Effector memory CD8-positive, alpha-beta T cell (primary cell): Measurements from ENCODE around the gene SDK1.

Experiments used
- ATAC-seq: fragments of 150-1000 bp; cut with Tn5 transposase; replicated peaks from 2 replicates; pipeline ENCODE4 v1.10.0; 2021; ENCODE audit warnings: mild to moderate bottlenecking, moderate library complexity
- DNase-seq, 3 experiments: peaks; one replicate each; pipeline ENCODE4 v3.0.0; 2021
- H3K27ac Mint-ChIP-seq, 2 donors: one replicate each; pipeline ENCODE4 v1.8.0; 2022; ENCODE audit warnings: mild to moderate bottlenecking in 2 of 2, mixed read lengths in 2 of 2, moderate library complexity in 2 of 2
- H3K27me3 Mint-ChIP-seq, 2 donors: one replicate each; pipeline ENCODE4 v1.8.0; 2022; ENCODE audit warnings: mixed read lengths in 2 of 2
- H3K36me3 Mint-ChIP-seq: one replicate; pipeline ENCODE4 v1.8.0; 2022; ENCODE audit warnings: mild to moderate bottlenecking, moderate library complexity, mixed read lengths; ENCODE audit not compliant: insufficient read depth
- H3K4me1 Mint-ChIP-seq, 2 donors: one replicate each; pipeline ENCODE4 v1.8.0; 2022; ENCODE audit warnings: low read depth in 2 of 2, mixed read lengths in 2 of 2
- H3K4me3 Mint-ChIP-seq, 2 donors: one replicate each; pipeline ENCODE4 v1.8.0; 2022; ENCODE audit warnings: mild to moderate bottlenecking in 2 of 2, mixed read lengths in 2 of 2, moderate library complexity in 2 of 2
- H3K9me3 Mint-ChIP-seq, 2 donors: one replicate each; pipeline ENCODE4 v1.8.0; 2022; ENCODE audit warnings: mixed read lengths in 2 of 2

The SDK1 gene

GRCh38 chr7:3821488-3821887 lies 520.4 kb downstream of the SDK1 start:
- Mint-ChIP-seq H3K36me3 (no peaks in the 10 kb centered on the region), H3K4me1 (no peaks in the 10 kb centered on the region), H3K27ac (no peak overlapping the region), H3K9me3 (no peaks in the 10 kb centered on the region), H3K4me3 (no peak overlapping the region), H3K27me3 (peaks cover 39 to 43% of the 10 kb centered on the region in 2 donors)
- DNase-seq (no peak), ATAC-seq (no peak)

- ATAC-seq (no peak), DNase-seq (no peak)
- Mint-ChIP-seq H3K4me1 (no peaks in the 10 kb centered on the region), H3K27me3 (peaks cover 23 to 43% of the 10 kb centered on the region in 2 donors), H3K9me3 (no peaks in the 10 kb centered on the region), H3K27ac (no peak overlapping the region), H3K4me3 (no peak overlapping the region), H3K36me3 (no peaks in the 10 kb centered on the region)
These were observed 524.4 kb downstream of the SDK1 start for GRCh38 chr7:3825491-3825890.

DNA sequence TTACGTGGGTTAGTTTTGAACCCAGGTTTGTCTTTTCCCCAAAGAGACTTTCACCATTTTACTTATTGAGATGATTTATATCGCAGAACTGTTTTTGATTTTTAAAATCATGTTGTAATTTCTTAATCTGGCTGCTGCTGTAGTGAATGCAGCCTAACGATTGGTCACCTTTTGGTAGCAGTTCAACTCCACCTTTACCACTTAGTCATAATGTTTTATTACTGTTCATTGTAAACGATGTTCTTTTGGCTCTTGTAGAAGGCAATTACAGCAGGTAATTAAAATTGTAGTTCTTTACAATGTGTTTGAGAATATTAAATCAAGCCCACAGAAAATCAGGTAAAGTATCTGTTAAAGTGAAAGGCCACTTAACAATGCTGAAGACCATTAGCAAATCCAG lies 531.1 kb downstream of the SDK1 start:
- Mint-ChIP-seq H3K36me3 (no peaks in the 10 kb centered on the region), H3K4me3 (no peak overlapping the region), H3K27ac (no peak overlapping the region), H3K27me3 (peaks cover 12 to 45% of the 10 kb centered on the region in 2 donors), H3K9me3 (no peaks in the 10 kb centered on the region), H3K4me1 (no peaks in the 10 kb centered on the region)
- no peak for DNase-seq
- no peak for ATAC-seq

DNA sequence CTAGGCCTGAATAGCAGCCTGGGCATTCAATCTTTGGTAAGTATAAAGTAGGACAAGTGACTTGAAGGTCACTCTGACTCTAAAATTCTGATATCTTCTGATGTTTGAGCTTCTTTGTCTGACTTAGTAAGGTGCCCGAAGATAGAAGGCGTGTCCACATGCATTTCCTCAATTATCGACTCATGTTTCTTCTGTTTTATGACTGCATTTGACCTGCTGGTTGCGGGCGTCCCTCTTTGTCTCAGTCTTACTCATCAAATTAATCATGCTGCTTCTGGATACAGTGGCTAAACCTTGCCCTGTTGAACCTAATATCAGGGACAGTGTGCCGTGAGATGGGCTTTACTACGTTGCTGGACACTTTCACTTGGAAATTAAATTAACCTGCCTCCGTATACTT lies 534.1 kb downstream of the SDK1 start:
- H3K4me1 Mint-ChIP-seq, result no peaks in the 10 kb centered on the region
- H3K36me3 Mint-ChIP-seq, result no peaks in the 10 kb centered on the region
- DNase-seq (no peak), ATAC-seq (no peak)
- H3K27me3 Mint-ChIP-seq, result peaks cover 20 to 65% of the 10 kb centered on the region in 2 donors
- no peak overlapping the region for H3K27ac Mint-ChIP-seq
- H3K9me3 Mint-ChIP-seq, result no peaks in the 10 kb centered on the region
- no peak overlapping the region for H3K4me3 Mint-ChIP-seq

- H3K4me3 Mint-ChIP-seq, result no peak overlapping the region
- ATAC-seq, result no peak
- no peaks in the 10 kb centered on the region for H3K4me1 Mint-ChIP-seq
- DNase-seq, result no peak
- peaks cover 20 to 69% of the 10 kb centered on the region in 2 donors for H3K27me3 Mint-ChIP-seq
- no peaks in the 10 kb centered on the region for H3K36me3 Mint-ChIP-seq
- no peak overlapping the region for H3K27ac Mint-ChIP-seq
- no peaks in the 10 kb centered on the region for H3K9me3 Mint-ChIP-seq
These were observed 535.8 kb downstream of the SDK1 start for GRCh38 chr7:3836855-3837254.

DNA sequence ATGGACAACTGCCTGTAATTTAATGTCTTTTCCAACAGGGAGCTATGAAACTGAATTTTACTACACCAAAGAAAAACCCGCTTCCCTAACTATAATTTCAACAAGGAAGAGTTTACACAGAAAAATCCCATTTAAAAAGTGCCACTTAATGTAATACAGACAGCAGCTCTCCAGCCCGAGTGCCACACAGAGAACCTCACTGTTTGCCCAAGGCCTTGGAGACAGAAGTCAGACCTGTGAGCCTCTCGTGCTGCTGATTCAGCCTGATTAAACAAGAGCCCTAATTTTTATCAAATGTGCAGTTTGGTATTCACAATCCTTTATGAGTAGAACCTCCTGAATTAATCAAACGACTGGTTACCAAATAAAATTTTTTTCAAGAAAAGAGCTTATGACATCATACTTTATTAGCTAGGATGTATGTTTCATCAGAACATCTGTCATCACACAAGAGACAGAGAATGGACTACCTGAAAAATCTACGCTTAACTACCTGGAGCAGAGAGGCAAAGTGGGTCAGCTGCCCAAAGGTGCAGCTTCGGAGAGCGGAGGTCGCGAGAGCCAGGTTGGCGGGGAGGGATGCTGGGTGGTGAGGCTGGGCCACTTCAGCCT lies 543.6 kb downstream of the SDK1 start:
- no peaks in the 10 kb centered on the region for H3K4me1 Mint-ChIP-seq
- H3K9me3 Mint-ChIP-seq, result no peaks in the 10 kb centered on the region
- H3K36me3 Mint-ChIP-seq, result no peaks in the 10 kb centered on the region
- no peak overlapping the region for H3K27ac Mint-ChIP-seq
- H3K4me3 Mint-ChIP-seq, result no peak overlapping the region
- ATAC-seq (no peak), DNase-seq (no peak)
- H3K27me3 Mint-ChIP-seq, result peaks cover 13 to 46% of the 10 kb centered on the region in 2 donors

- Mint-ChIP-seq H3K4me3 (no peak overlapping the region), H3K36me3 (no peaks in the 10 kb centered on the region), H3K4me1 (no peaks in the 10 kb centered on the region), H3K27ac (no peak overlapping the region), H3K27me3 (peaks cover 20 to 42% of the 10 kb centered on the region in 2 donors), H3K9me3 (no peaks in the 10 kb centered on the region)
- DNase-seq (no peak), ATAC-seq (no peak)
These were observed 545.7 kb downstream of the SDK1 start for GRCh38 chr7:3846738-3847137.

GRCh38 chr7:3847336-3847735 lies 546.3 kb downstream of the SDK1 start:
- Mint-ChIP-seq H3K27me3 (peaks cover 23 to 47% of the 10 kb centered on the region in 2 donors), H3K4me1 (no peaks in the 10 kb centered on the region), H3K9me3 (no peaks in the 10 kb centered on the region), H3K27ac (no peak overlapping the region), H3K36me3 (no peaks in the 10 kb centered on the region), H3K4me3 (no peak overlapping the region)
- DNase-seq (no peak), ATAC-seq (no peak)

GRCh38 chr7:3859431-3859830 lies 558.4 kb downstream of the SDK1 start:
- Mint-ChIP-seq H3K36me3 (no peaks in the 10 kb centered on the region), H3K9me3 (no peaks in the 10 kb centered on the region), H3K4me1 (no peaks in the 10 kb centered on the region), H3K4me3 (no peak overlapping the region), H3K27ac (no peak overlapping the region), H3K27me3 (peaks cover 26 to 27% of the 10 kb centered on the region in 2 donors)
- no peak for ATAC-seq
- no peak for DNase-seq

DNA sequence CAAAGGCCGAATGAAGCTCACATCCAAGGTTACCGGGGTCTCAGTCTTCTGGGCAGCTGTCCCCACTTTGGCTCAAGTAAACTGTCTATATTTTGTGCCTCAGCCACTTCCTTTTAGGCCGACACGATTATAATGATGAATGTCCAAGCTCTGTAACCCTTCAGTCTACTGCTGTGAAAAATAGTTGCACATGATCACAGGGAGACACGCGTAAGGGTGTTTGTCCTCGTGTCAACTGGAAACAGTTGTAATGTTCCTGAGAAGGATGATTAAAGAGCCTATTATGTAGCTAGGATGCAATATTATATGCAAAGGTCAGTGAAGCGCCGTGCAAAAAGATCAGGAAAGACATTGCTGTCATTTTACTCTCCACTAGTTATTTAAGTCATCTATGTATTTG lies 559.9 kb downstream of the SDK1 start:
- ATAC-seq, result no peak
- peaks cover 20 to 24% of the 10 kb centered on the region in 2 donors for H3K27me3 Mint-ChIP-seq

GRCh38 chr7:3861386-3861785 lies 560.3 kb downstream of the SDK1 start:
- Mint-ChIP-seq H3K9me3 (no peaks in the 10 kb centered on the region), H3K36me3 (no peaks in the 10 kb centered on the region), H3K27ac (no peak overlapping the region), H3K4me1 (no peaks in the 10 kb centered on the region), H3K4me3 (no peak overlapping the region), H3K27me3 (peaks cover 24 to 28% of the 10 kb centered on the region in 2 donors)
- ATAC-seq (no peak), DNase-seq (no peak)

More for the DNA sequence above, 559.9 kb downstream of the SDK1 start:
- Mint-ChIP-seq H3K4me1 (no peaks in the 10 kb centered on the region), H3K27ac (no peak overlapping the region), H3K4me3 (no peak overlapping the region), H3K36me3 (no peaks in the 10 kb centered on the region), H3K9me3 (no peaks in the 10 kb centered on the region)
- DNase-seq, result no peak

GRCh38 chr7:3861941-3862340 lies 560.9 kb downstream of the SDK1 start:
- no peak for DNase-seq
- H3K27me3 Mint-ChIP-seq, result peaks cover 25 to 30% of the 10 kb centered on the region in 2 donors
- no peak overlapping the region for H3K27ac Mint-ChIP-seq
- ATAC-seq, result no peak
- no peaks in the 10 kb centered on the region for H3K9me3 Mint-ChIP-seq
- H3K4me1 Mint-ChIP-seq, result no peaks in the 10 kb centered on the region
- no peak overlapping the region for H3K4me3 Mint-ChIP-seq
- H3K36me3 Mint-ChIP-seq, result no peaks in the 10 kb centered on the region

- H3K9me3 Mint-ChIP-seq, result no peaks in the 10 kb centered on the region
- no peaks in the 10 kb centered on the region for H3K36me3 Mint-ChIP-seq
- H3K4me3 Mint-ChIP-seq, result no peak overlapping the region
These were observed 561.7 kb downstream of the SDK1 start for GRCh38 chr7:3862774-3863173.

GRCh38 chr7:3866277-3866676 lies 565.2 kb downstream of the SDK1 start:
- DNase-seq (no peak), ATAC-seq (no peak)
- peaks cover 27 to 37% of the 10 kb centered on the region in 2 donors for H3K27me3 Mint-ChIP-seq
- no peak overlapping the region for H3K27ac Mint-ChIP-seq
- H3K9me3 Mint-ChIP-seq, result peaks cover 0 to 4% of the 10 kb centered on the region in 2 donors
- H3K36me3 Mint-ChIP-seq, result no peaks in the 10 kb centered on the region
- no peak overlapping the region for H3K4me3 Mint-ChIP-seq
- no peaks in the 10 kb centered on the region for H3K4me1 Mint-ChIP-seq

More at GRCh38 chr7:3862774-3863173, 561.7 kb downstream of the SDK1 start:
- DNase-seq, result no peak
- H3K27me3 Mint-ChIP-seq, result peaks cover 25 to 30% of the 10 kb centered on the region in 2 donors
- H3K4me1 Mint-ChIP-seq, result no peaks in the 10 kb centered on the region
- H3K27ac Mint-ChIP-seq, result no peak overlapping the region
- no peak for ATAC-seq
